Upper lobe of right lung (tissue), 1 donor: Measurements from ENCODE around the gene SNX25. TPM values are rescaled to one million over a fixed set of nuclear protein-coding genes. Genes with fewer than 3 reads are reported as not detected.

ENCODE experiments used
- ATAC-seq: fragments of 200-7000 bp; cut with Tn5 transposase; one replicate; pipeline ENCODE4 v1.9.1; 2020; ENCODE audit warnings: mild to moderate bottlenecking, moderate library complexity
- DNase-seq: peaks from one replicate; pipeline ENCODE4 v3.0.0-alpha.2; 2020
- H3K27ac ChIP-seq: fragments of 200-600 bp; one replicate; pipeline ENCODE4 v1.8.0; 2022
- H3K27me3 ChIP-seq: fragments of 200-600 bp; one replicate; pipeline ENCODE4 v1.8.0; 2022; ENCODE audit warnings: mild to moderate bottlenecking
- H3K36me3 ChIP-seq: fragments of 200-600 bp; one replicate; pipeline ENCODE4 v1.8.0; 2022
- H3K4me1 ChIP-seq: fragments of 200-600 bp; one replicate; pipeline ENCODE4 v1.8.0; 2022
- H3K4me3 ChIP-seq: fragments of 200-600 bp; one replicate; pipeline ENCODE4 v1.8.0; 2022; ENCODE audit warnings: mild to moderate bottlenecking
- H3K9me3 ChIP-seq: fragments of 200-600 bp; one replicate; pipeline ENCODE4 v1.8.0; 2022
- CTCF ChIP-seq: fragments of 200-600 bp; IDR thresholded peaks from one replicate; pipeline ENCODE4 v1.8.0; 2022; ENCODE audit warnings: antibody characterized with exemption
- intact Hi-C: fragments of 100-400 bp; cut with DNase I; formaldehyde crosslinking; loops from one replicate; pipeline ENCODE4 v1.11.0; 2022
- total RNA-seq: library from RNA; stranded (reverse); fragmentation: NEBNext Ultra II Directional; extraction: Animal tissue kit (Norgen Biotek cat#: 25700); gene quantifications from one replicate; pipeline ENCODE4 v1.2.1, GENCODE V29; 2021
- donor health status: DM: no; HTN: yes; CAD: no; lungs with severe emphysema.

The SNX25 gene
- total RNA-seq, 1 donor from 2014 or later: 98.5 TPM

GRCh38 chr4:185371702-185372101, 162.3 kb downstream of the SNX25 start:
- Histone ChIP-seq H3K4me1 (peaks cover 6% of the 10 kb centered on the region), H3K36me3 (peaks cover 15% of the 10 kb centered on the region), H3K27ac (no peak overlapping the region), H3K27me3 (no peaks in the 10 kb centered on the region), H3K9me3 (no peaks in the 10 kb centered on the region), H3K4me3 (no peak overlapping the region)
- no peak for DNase-seq
- peak; percentile 37 for ATAC-seq
- TF ChIP-seq CTCF: no peak
- intact Hi-C loops: no loop called here

GRCh38 chr4:185374027-185374426, 164.6 kb downstream of the SNX25 start:
- Histone ChIP-seq H3K27me3 (no peaks in the 10 kb centered on the region), H3K4me1 (peaks cover 6% of the 10 kb centered on the region), H3K4me3 (no peak overlapping the region), H3K36me3 (peaks cover 15% of the 10 kb centered on the region), H3K27ac (no peak overlapping the region), H3K9me3 (no peaks in the 10 kb centered on the region)
- intact Hi-C loops: no loop called here
- ATAC-seq (no peak), DNase-seq (no peak)
- no peak for TF ChIP-seq CTCF

- peaks cover 15% of the 10 kb centered on the region for H3K36me3 ChIP-seq
- DNase-seq (no peak), ATAC-seq (no peak)
- H3K9me3 ChIP-seq: no peaks in the 10 kb centered on the region
- no peak overlapping the region for H3K27ac ChIP-seq
- H3K4me1 ChIP-seq: peaks cover 6% of the 10 kb centered on the region
- intact Hi-C loops: no loop called here
- H3K27me3 ChIP-seq: no peaks in the 10 kb centered on the region
- no peak for TF ChIP-seq CTCF
- no peak overlapping the region for H3K4me3 ChIP-seq
These were observed 165.2 kb downstream of the SNX25 start for GRCh38 chr4:185374573-185374972.

- intact Hi-C loops: no loop called here
- Histone ChIP-seq H3K4me1 (peaks cover 6% of the 10 kb centered on the region), H3K36me3 (no peaks in the 10 kb centered on the region), H3K9me3 (no peaks in the 10 kb centered on the region), H3K27ac (no peak overlapping the region), H3K4me3 (no peak overlapping the region), H3K27me3 (no peaks in the 10 kb centered on the region)
- DNase-seq (no peak), ATAC-seq (peak; percentile 32)
- TF ChIP-seq CTCF: no peak
These were observed 168.9 kb downstream of the SNX25 start for GRCh38 chr4:185378264-185378663.

- Histone ChIP-seq H3K36me3 (no peaks in the 10 kb centered on the region), H3K4me3 (no peak overlapping the region), H3K27me3 (no peaks in the 10 kb centered on the region), H3K4me1 (no peaks in the 10 kb centered on the region), H3K27ac (no peak overlapping the region), H3K9me3 (no peaks in the 10 kb centered on the region)
- ATAC-seq (no peak), DNase-seq (no peak)
- TF ChIP-seq CTCF: no peak
- intact Hi-C loops: no loop called here
These were observed 170.2 kb downstream of the SNX25 start for GRCh38 chr4:185379326-185380295.
